HepG2 (cell line): ENCODE data around the gene CARHSP1. TPM values are rescaled to one million over a fixed set of nuclear protein-coding genes. Genes with fewer than 3 reads are reported as not detected.

Experiments used
- AHDC1 ChIP-seq: sonication (generic); formaldehyde crosslinking; IDR thresholded peaks from 2 replicates; pipeline ENCODE4 v1.5.1; 2020; ENCODE audit warnings: mild to moderate bottlenecking, missing genetic modification reagents, borderline replicate concordance
- ARHGAP35 ChIP-seq: sonication (generic); formaldehyde crosslinking; IDR thresholded peaks from 2 replicates; pipeline ENCODE4 v1.9.0; 2022; ENCODE audit warnings: mild to moderate bottlenecking, inconsistent platforms, moderate library complexity, missing genetic modification reagents, borderline replicate concordance
- CENPX ChIP-seq: sonication (generic); formaldehyde crosslinking; IDR thresholded peaks from 2 replicates; pipeline ENCODE4 v1.9.0; 2021; ENCODE audit warnings: mild to moderate bottlenecking, missing genetic modification reagents, moderate library complexity
- HNF1B ChIP-seq: sonication (generic); formaldehyde crosslinking; IDR thresholded peaks from 2 replicates; pipeline ENCODE4 v1.5.1; 2020; ENCODE audit warnings: mild to moderate bottlenecking, moderate library complexity, missing genetic modification reagents
- IRX3 ChIP-seq: sonication (generic); formaldehyde crosslinking; IDR thresholded peaks from 2 replicates; pipeline ENCODE4 v1.8.1; 2023; ENCODE audit warnings: mild to moderate bottlenecking, low read depth, missing genetic modification reagents, borderline replicate concordance
- KAT8 ChIP-seq: IDR thresholded peaks from 2 replicates; pipeline ENCODE4 v1.6.1; 2016; ENCODE audit warnings: missing genetic modification reagents, missing compliant biosample characterization
- KLF11 ChIP-seq: IDR thresholded peaks from 2 replicates; pipeline ENCODE4 v1.6.1; 2016; ENCODE audit warnings: missing compliant biosample characterization
- MTF2 ChIP-seq: sonication (generic); formaldehyde crosslinking; IDR thresholded peaks from 2 replicates; pipeline ENCODE4 v1.5.0; 2020; ENCODE audit warnings: missing genetic modification reagents, borderline replicate concordance
- MYNN ChIP-seq: sonication (generic); formaldehyde crosslinking; IDR thresholded peaks from 2 replicates; pipeline ENCODE4 v1.4.0; 2020; ENCODE audit warnings: mild to moderate bottlenecking, low read depth, missing genetic modification reagents
- NFATC3 ChIP-seq: sonication (generic); formaldehyde crosslinking; IDR thresholded peaks from 2 replicates; pipeline ENCODE4 v1.5.1; 2020; ENCODE audit warnings: mild to moderate bottlenecking, missing genetic modification reagents
- RAD51 ChIP-seq: fragments of 450-650 bp; IDR thresholded peaks from 2 replicates; pipeline ENCODE4 v1.6.1; 2016; ENCODE audit warnings: borderline replicate concordance
- RBM39 ChIP-seq: fragments of 200-400 bp; formaldehyde crosslinking; IDR thresholded peaks from one replicate; pipeline ENCODE4 v1.6.1; 2018; ENCODE audit warnings: antibody characterized with exemption, mild to moderate bottlenecking, low read depth, low read length; ENCODE audit not compliant: poor library complexity, severe bottlenecking
- SP140L ChIP-seq: sonication (generic); formaldehyde crosslinking; IDR thresholded peaks from 2 replicates; pipeline ENCODE4 v1.4.0; 2020; ENCODE audit warnings: missing genetic modification reagents, borderline replicate concordance
- ZFP36L2 ChIP-seq: sonication (generic); formaldehyde crosslinking; IDR thresholded peaks from 2 replicates; pipeline ENCODE4 v1.4.0; 2020; ENCODE audit warnings: missing genetic modification reagents
- ZNF20 ChIP-seq: sonication (generic); formaldehyde crosslinking; IDR thresholded peaks from 2 replicates; pipeline ENCODE4 v1.4.0; 2020; ENCODE audit warnings: mild to moderate bottlenecking, moderate library complexity, missing genetic modification reagents
- ZNF251 ChIP-seq: sonication (generic); formaldehyde crosslinking; IDR thresholded peaks from 2 replicates; pipeline ENCODE4 v1.9.0; 2021; ENCODE audit warnings: mild to moderate bottlenecking, missing genetic modification reagents
- ZNF460 ChIP-seq: sonication (generic); formaldehyde crosslinking; IDR thresholded peaks from 2 replicates; pipeline ENCODE4 v1.5.1; 2020; ENCODE audit warnings: missing genetic modification reagents, mild to moderate bottlenecking, borderline replicate concordance
- ZNF543 ChIP-seq: sonication (generic); formaldehyde crosslinking; IDR thresholded peaks from 2 replicates; pipeline ENCODE4 v1.4.0; 2020; ENCODE audit warnings: mild to moderate bottlenecking, missing genetic modification reagents
- ZNF570 ChIP-seq: sonication (generic); formaldehyde crosslinking; IDR thresholded peaks from 2 replicates; pipeline ENCODE4 v1.4.0; 2020; ENCODE audit warnings: mild to moderate bottlenecking, missing genetic modification reagents, borderline replicate concordance
- ZNF709 ChIP-seq: sonication (generic); formaldehyde crosslinking; IDR thresholded peaks from 2 replicates; pipeline ENCODE4 v1.5.0; 2020; ENCODE audit warnings: mild to moderate bottlenecking, missing genetic modification reagents
- ZNF747 ChIP-seq: sonication (generic); formaldehyde crosslinking; IDR thresholded peaks from 2 replicates; pipeline ENCODE4 v1.8.1; 2023; ENCODE audit warnings: missing genetic modification reagents, mild to moderate bottlenecking, borderline replicate concordance
- ZNF784 ChIP-seq: sonication (generic); formaldehyde crosslinking; IDR thresholded peaks from 2 replicates; pipeline ENCODE4 v1.5.1; 2020; ENCODE audit warnings: missing genetic modification reagents, mild to moderate bottlenecking, borderline replicate concordance
- polyA plus RNA-seq, 8 experiments: library from polyadenylated mRNA; depleted of rRNA in 3 of 8; stranded (reverse) in 7 of 8; unstranded in 1 of 8; fragments of >200 nt; fragmentation: Illumina TruSeq in 4 of 8; extraction: Trizol in 4 of 8; gene quantifications; 2 replicates each; pipeline versions ENCODE4 v1.2.1 to v1.2.3, GENCODE V29; 2011 to 2016; ENCODE audit warnings: low read depth in 4 of 8, missing spikeins in 1 of 8, mixed read lengths in 1 of 8; ENCODE audit not compliant: insufficient read depth in 1 of 8
- total RNA-seq, 5 experiments: library from RNA; depleted of rRNA; stranded (reverse); fragments of >200 nt; fragmentation: Illumina TruSeq; extraction: Trizol; gene quantifications; 2 replicates each; pipeline ENCODE4 v1.2.3, GENCODE V29; 2016; ENCODE audit warnings: low read depth in 1 of 5

The CARHSP1 gene
- total and polyA plus RNA-seq, 2 of the 13 experiments (the other 11 are each of a cell fraction or from before 2014, with no cell fraction given) = 173 to 345 TPM

GRCh38 chr16:8866118-8866883, 2.5 kb downstream of the CARHSP1 start (continued):
- TF ChIP-seq MTF2 (CRISPR knock-in tag) = no peak
- peak; percentile 80; the same call in 1 of the 2 replicates for TF ChIP-seq ARHGAP35 (CRISPR knock-in tag)
- no peak for TF ChIP-seq ZFP36L2 (CRISPR knock-in tag)
- no peak for TF ChIP-seq CENPX (CRISPR knock-in tag)
- no peak for TF ChIP-seq KLF11 (CRISPR knock-in tag)
- no peak for TF ChIP-seq ZNF20 (CRISPR knock-in tag)
- no peak for TF ChIP-seq AHDC1
- TF ChIP-seq ZNF784 = no peak
- TF ChIP-seq ZNF709 (CRISPR knock-in tag) = peak; percentile 62; the same call in 1 of the 2 replicates
- no peak for TF ChIP-seq RBM39
- peak; percentile 31; the same call in 1 of the 2 replicates for TF ChIP-seq ZNF543 (CRISPR knock-in tag)
- no peak for TF ChIP-seq ZNF251 (CRISPR knock-in tag)
- TF ChIP-seq IRX3 (CRISPR knock-in tag) = peak; percentile 5; the same call in 1 of the 2 replicates
- TF ChIP-seq ZNF570 (CRISPR knock-in tag) = no peak
- peak; percentile 70; the same call in 1 of the 2 replicates for TF ChIP-seq ZNF747 (CRISPR knock-in tag)
- TF ChIP-seq ZNF460 (CRISPR knock-in tag) = no peak
- TF ChIP-seq KAT8 (CRISPR knock-in tag) = peak; percentile 36; the same call in 1 of the 2 replicates
- no peak for TF ChIP-seq MYNN (CRISPR knock-in tag)
- 0 out of 2 replicates have a peak, but pooled peaks have one; percentile 18 for TF ChIP-seq RAD51
- no peak for TF ChIP-seq SP140L (CRISPR knock-in tag)
- no peak for TF ChIP-seq NFATC3 (CRISPR knock-in tag)
- TF ChIP-seq HNF1B = 0 out of 2 replicates have a peak, but pooled peaks have one; percentile 46
